Fibroblast of villous mesenchyme (primary cell): Measurements from ENCODE around the gene ZNF541. TPM values are rescaled to one million over a fixed set of nuclear protein-coding genes. Genes with fewer than 3 reads are reported as not detected.
A peak's percentile ranks its signal among the peaks of the same experiment; 100 is the strongest.

ENCODE experiments used
- DNase-seq: peaks from one replicate; pipeline ENCODE4 v3.0.0-alpha.2; 2010; ENCODE audit warnings: low read depth
- H3K4me3 ChIP-seq: 2 replicates; pipeline ENCODE4 v1.5.1; 2011; ENCODE audit warnings: low read depth, mild to moderate bottlenecking, low read length
- CTCF ChIP-seq: IDR thresholded peaks from 2 replicates; pipeline ENCODE4 v1.5.1; 2012; ENCODE audit warnings: low read depth, mild to moderate bottlenecking, low read length; ENCODE audit not compliant: insufficient read depth
- total RNA-seq: library from RNA; depleted of rRNA; stranded (reverse); fragments of >200 nt; gene quantifications from 2 replicates; pipeline ENCODE4 v1.2.3, GENCODE V29; 2012

ZNF541 gene, protein sequence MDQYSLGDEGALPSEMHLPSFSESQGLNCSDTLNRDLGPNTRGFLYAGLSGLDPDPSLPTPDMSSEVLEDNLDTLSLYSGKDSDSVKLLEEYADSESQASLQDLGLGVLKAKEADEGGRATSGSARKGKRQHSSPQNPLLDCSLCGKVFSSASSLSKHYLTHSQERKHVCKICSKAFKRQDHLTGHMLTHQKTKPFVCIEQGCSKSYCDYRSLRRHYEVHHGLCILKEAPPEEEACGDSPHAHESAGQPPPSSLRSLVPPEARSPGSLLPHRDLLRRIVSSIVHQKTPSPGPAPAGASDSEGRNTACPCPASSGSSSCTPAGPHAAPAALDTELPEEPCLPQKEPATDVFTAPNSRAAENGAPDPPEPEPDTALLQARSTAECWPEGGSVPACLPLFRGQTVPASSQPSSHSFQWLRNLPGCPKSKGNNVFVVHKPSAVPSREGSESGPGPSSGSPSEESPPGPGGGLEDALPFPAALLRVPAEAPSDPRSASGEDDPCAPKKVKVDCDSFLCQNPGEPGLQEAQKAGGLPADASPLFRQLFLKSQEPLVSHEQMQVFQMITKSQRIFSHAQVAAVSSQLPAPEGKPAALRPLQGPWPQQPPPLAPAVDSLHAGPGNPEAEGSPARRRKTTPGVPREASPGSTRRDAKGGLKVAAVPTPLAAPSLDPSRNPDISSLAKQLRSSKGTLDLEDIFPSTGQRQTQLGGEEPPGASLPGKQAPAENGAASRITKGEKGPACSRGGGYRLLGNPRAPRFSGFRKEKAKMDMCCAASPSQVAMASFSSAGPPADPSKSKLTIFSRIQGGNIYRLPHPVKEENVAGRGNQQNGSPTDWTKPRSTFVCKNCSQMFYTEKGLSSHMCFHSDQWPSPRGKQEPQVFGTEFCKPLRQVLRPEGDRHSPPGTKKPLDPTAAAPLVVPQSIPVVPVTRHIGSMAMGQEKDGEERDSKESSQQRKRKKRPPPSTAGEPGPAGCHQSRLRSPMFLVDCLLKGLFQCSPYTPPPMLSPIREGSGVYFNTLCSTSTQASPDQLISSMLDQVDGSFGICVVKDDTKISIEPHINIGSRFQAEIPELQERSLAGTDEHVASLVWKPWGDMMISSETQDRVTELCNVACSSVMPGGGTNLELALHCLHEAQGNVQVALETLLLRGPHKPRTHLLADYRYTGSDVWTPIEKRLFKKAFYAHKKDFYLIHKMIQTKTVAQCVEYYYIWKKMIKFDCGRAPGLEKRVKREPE (N-terminal part only)
- total RNA-seq, result under 0.01 TPM in 2 replicates

GRCh38 chr19:47573071-47574026, at the start of gene ZNF541:
Gene ZNF541, minus strand, starts transcription at chr19:47573148. Its CDS starts 17,292 bp downstream, at chr19:47555856.
- H3K4me3 ChIP-seq, result peak within 1 kb of the TSS; percentile 49
- DNase-seq, result peak; percentile 17
- no peak for TF ChIP-seq CTCF

- no peak for TF ChIP-seq CTCF
- no peak overlapping the region for H3K4me3 ChIP-seq
- DNase-seq, result no peak
Measured at GRCh38 chr19:47619763-47620162, 46.8 kb upstream of the ZNF541 start.

- no peak for TF ChIP-seq CTCF
- DNase-seq, result no peak
- H3K4me3 ChIP-seq, result no peak overlapping the region
Measured at GRCh38 chr19:47618771-47619170, 45.8 kb upstream of the ZNF541 start.

- H3K4me3 ChIP-seq, result no peak overlapping the region
- DNase-seq, result no peak
- TF ChIP-seq CTCF, result no peak
Measured at GRCh38 chr19:47615714-47616113, 42.8 kb upstream of the ZNF541 start.

DNA sequence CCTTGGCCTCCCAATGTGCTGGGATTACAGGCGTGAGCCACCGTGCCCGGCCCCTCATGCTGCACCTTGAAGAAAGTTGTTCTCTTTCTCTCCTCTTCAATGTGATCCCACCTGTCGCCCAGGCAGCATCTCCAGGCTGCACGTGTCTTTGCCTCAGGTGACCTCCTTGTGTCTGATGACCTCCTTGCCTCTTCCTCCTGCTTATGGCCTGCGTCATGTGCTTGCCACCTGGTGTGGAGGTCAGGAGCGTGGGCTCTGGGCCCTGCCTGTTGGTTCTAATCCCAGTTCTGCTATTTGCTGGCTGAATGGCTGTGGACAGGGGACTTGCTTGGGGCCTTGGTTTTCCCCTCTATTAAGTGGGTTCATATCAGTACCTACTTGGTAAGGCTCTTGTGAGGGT, 42.3 kb upstream of the ZNF541 start:
- no peak for TF ChIP-seq CTCF
- no peak overlapping the region for H3K4me3 ChIP-seq
- DNase-seq, result no peak
